H1 (cell line): Measurements from ENCODE around the gene ADRA2B. TPM values are rescaled to one million over a fixed set of nuclear protein-coding genes. Genes with fewer than 3 reads are reported as not detected.

Source experiments
- CHD7 ChIP-seq: fragments of 300-600 bp; sonication (generic); IDR thresholded peaks from 2 replicates; pipeline ENCODE4 v1.7.1; 2012; ENCODE audit warnings: low read length, moderate library complexity, mild to moderate bottlenecking, inconsistent platforms; ENCODE audit not compliant: insufficient replicate concordance
- HDAC6 ChIP-seq: IDR thresholded peaks from one replicate; pipeline ENCODE4 v1.7.1; 2012; ENCODE audit warnings: low read depth, mild to moderate bottlenecking, inconsistent platforms, low read length, moderate library complexity
- polyA plus RNA-seq, 7 experiments: library from polyadenylated mRNA; depleted of rRNA in 3 of 7; stranded (reverse) in 5 of 7; unstranded in 2 of 7; fragments of >200 nt in 5 of 7; fragments of 200-250 nt in 2 of 7; gene quantifications; 1 replicate in 5 of 7; 2 replicates in 1 of 7; 4 replicates in 1 of 7; pipeline versions ENCODE4 v1.2.1 to v1.2.3, GENCODE V29; 2011 to 2013; ENCODE audit warnings: missing spikeins in 2 of 7, mixed read lengths in 2 of 7
- total RNA-seq: library from RNA; stranded (reverse); fragmentation: NEBNext Ultra II Directional; extraction: Animal tissue kit (Norgen Biotek cat#: 25700); gene quantifications from 2 replicates; pipeline ENCODE4 v1.2.1, GENCODE V29; 2021

ADRA2B gene
- total and polyA plus RNA-seq, 2 of the 8 experiments (the other 6 are each of a cell fraction or from before 2014, with no cell fraction given), result 5.8 to 6.5 TPM

- TF ChIP-seq CHD7 (no peak), HDAC6 (no peak)
These were observed 22.8 kb downstream of the ADRA2B start (continued) for GRCh38 chr2:96093528-96093927.
